A549 (cell line): ENCODE measurements around the gene CNTN1. TPM values are rescaled to one million over a fixed set of nuclear protein-coding genes. Genes with fewer than 3 reads are reported as not detected.

Experiments used
- ATAC-seq, 2 experiments: fragments of 200-7000 bp in 1 of 2; fragments of >200 bp in 1 of 2; cut with Nextera tagmentation in 1 of 2; cut with Tn5 transposase in 1 of 2; 3 replicates each; pipeline versions ENCODE4 v1.8.0 to v1.9.1; 2018 to 2020; ENCODE audit warnings: mild to moderate bottlenecking in 1 of 2, moderate library complexity in 1 of 2
- CTCF ChIA-PET: fragments of 300-600 bp; sonication (Branson Sonifier 250); formaldehyde crosslinking; extraction: SDS; loops from one replicate; lab custom pipeline; 2021; ENCODE audit warnings: antibody characterized with exemption, inconsistent platforms; lab: Yijun Ruan, JAX
- POLR2A ChIA-PET: fragments of 350-600 bp; formaldehyde crosslinking; extraction: SDS; loops from one replicate; lab custom pipeline; 2021; ENCODE audit warnings: antibody characterized with exemption, inconsistent platforms; lab: Yijun Ruan, JAX
- DNase-seq, 2 experiments: peaks; one replicate each; pipeline versions ENCODE4 v3.0.0 to v3.0.0-alpha.2; 2011 to 2016; ENCODE audit warnings: low read depth in 1 of 2, low spot score in 1 of 2
- FAIRE-seq: peaks from 2 replicates; lab custom pipeline; 2011; peaks lifted over from hg19 to GRCh38; lab: Jason Lieb, UNC
- H3K27ac ChIP-seq, 2 experiments: fragments of >200 bp; sonication (Bioruptor Twin); formaldehyde crosslinking; 3 replicates each; pipeline ENCODE4 v1.5.1; 2016 to 2017
- H3K4me1 ChIP-seq: fragments of >200 bp; sonication (Bioruptor Twin); formaldehyde crosslinking; 3 replicates; pipeline ENCODE4 v1.6.1; 2016
- H3K4me2 ChIP-seq: fragments of >200 bp; sonication (Bioruptor Twin); formaldehyde crosslinking; 3 replicates; pipeline ENCODE4 v1.6.1; 2016
- H3K4me3 ChIP-seq: fragments of >200 bp; sonication (Bioruptor Twin); formaldehyde crosslinking; 3 replicates; pipeline ENCODE4 v1.5.1; 2016
- H3K9me3 ChIP-seq: fragments of >200 bp; sonication (Bioruptor Twin); formaldehyde crosslinking; 3 replicates; pipeline ENCODE4 v1.6.1; 2016
- BHLHE40 ChIP-seq: IDR thresholded peaks from 2 replicates; pipeline ENCODE4 v1.6.1; 2012; ENCODE audit warnings: low read depth, low read length, inconsistent platforms
- CEBPB ChIP-seq, 2 experiments: fragments of >200 bp in 1 of 2; sonication (Bioruptor Twin) in 1 of 2; formaldehyde crosslinking in 1 of 2; IDR thresholded peaks; 2 replicates each; pipeline ENCODE4 v1.6.1; 2012 to 2016
- EHMT2 ChIP-seq: fragments of 200-600 bp; sonication (generic); IDR thresholded peaks from 2 replicates; pipeline ENCODE4 v1.6.1; 2016; ENCODE audit warnings: antibody characterized with exemption, low read depth, mild to moderate bottlenecking, moderate library complexity
- FOSL2 ChIP-seq, 2 experiments: fragments of 450-650 bp in 1 of 2; fragments of >200 bp in 1 of 2; sonication (Bioruptor Twin) in 1 of 2; formaldehyde crosslinking; IDR thresholded peaks; 2 replicates each; pipeline versions ENCODE4 v1.5.0 to v1.6.1; 2016 to 2020; ENCODE audit warnings: mild to moderate bottlenecking in 1 of 2, moderate library complexity in 1 of 2
- FOXS1 ChIP-seq: fragments of 250-450 bp; sonication (Bioruptor Pico); IDR thresholded peaks from 2 replicates; pipeline ENCODE4 v1.5.0; 2020; ENCODE audit warnings: mild to moderate bottlenecking, moderate library complexity
- HDAC2 ChIP-seq: fragments of 200-600 bp; sonication (generic); IDR thresholded peaks from 2 replicates; pipeline ENCODE4 v1.6.1; 2016
- HOXA7 ChIP-seq: fragments of 250-450 bp; sonication (Bioruptor Pico); IDR thresholded peaks from 2 replicates; pipeline ENCODE4 v1.5.0; 2020; ENCODE audit warnings: mild to moderate bottlenecking, moderate library complexity
- HOXB13 ChIP-seq: fragments of 250-450 bp; sonication (Bioruptor Pico); IDR thresholded peaks from 2 replicates; pipeline ENCODE4 v1.5.0; 2020; ENCODE audit warnings: low read depth, mild to moderate bottlenecking, moderate library complexity
- HOXB5 ChIP-seq: fragments of 250-450 bp; sonication (Bioruptor Pico); IDR thresholded peaks from 2 replicates; pipeline ENCODE4 v1.5.0; 2020; ENCODE audit warnings: mild to moderate bottlenecking, moderate library complexity
- JUNB ChIP-seq: fragments of >200 bp; sonication (Bioruptor Twin); formaldehyde crosslinking; IDR thresholded peaks from 2 replicates; pipeline ENCODE4 v1.6.1; 2016
- KDM1A ChIP-seq: fragments of 200-600 bp; sonication (generic); IDR thresholded peaks from 2 replicates; pipeline ENCODE4 v1.6.1; 2016; ENCODE audit warnings: low read depth, mild to moderate bottlenecking
- MAFK ChIP-seq: fragments of 450-650 bp; IDR thresholded peaks from 2 replicates; pipeline ENCODE4 v1.6.1; 2014; ENCODE audit not compliant: partially characterized antibody
- MYC ChIP-seq: IDR thresholded peaks from 2 replicates; pipeline ENCODE4 v1.6.1; 2012; ENCODE audit warnings: mild to moderate bottlenecking, inconsistent platforms, low read length, improper control_type of control experiment, borderline replicate concordance
- NFE2L2 ChIP-seq: fragments of 150-350 bp; conservative IDR thresholded peaks from 2 replicates; pipeline ENCODE4 v1.6.1; 2014; ENCODE audit warnings: low read length
- NR3C1 ChIP-seq: fragments of >200 bp; sonication (Bioruptor Twin); formaldehyde crosslinking; IDR thresholded peaks from 3 replicates; pipeline ENCODE4 v1.6.1; 2017
- PHF8 ChIP-seq: fragments of 200-600 bp; sonication (generic); IDR thresholded peaks from 2 replicates; pipeline ENCODE4 v1.6.1; 2016; ENCODE audit warnings: low read depth, mild to moderate bottlenecking, antibody characterized with exemption, moderate library complexity, borderline replicate concordance
- RARB ChIP-seq: fragments of 250-450 bp; sonication (Bioruptor Pico); IDR thresholded peaks from 2 replicates; pipeline ENCODE4 v1.8.0; 2021; ENCODE audit warnings: mild to moderate bottlenecking, moderate library complexity
- TP53 ChIP-seq: fragments of 250-450 bp; sonication (Bioruptor Pico); IDR thresholded peaks from 2 replicates; pipeline ENCODE4 v1.5.0; 2021; ENCODE audit warnings: mild to moderate bottlenecking, moderate library complexity
- ZNF302 ChIP-seq: fragments of 250-450 bp; sonication (Bioruptor Pico); IDR thresholded peaks from 2 replicates; pipeline ENCODE4 v1.9.0; 2021; ENCODE audit warnings: inconsistent platforms, mild to moderate bottlenecking, moderate library complexity
- ZSCAN20 ChIP-seq: fragments of 250-450 bp; sonication (Bioruptor Pico); IDR thresholded peaks from 2 replicates; pipeline ENCODE4 v1.8.0; 2022; ENCODE audit warnings: mild to moderate bottlenecking, moderate library complexity
- WGBS: methylation state at CpG from one replicate; pipeline ENCODE4 v1.1.6; 2017; ENCODE audit errors: missing lambda C conversion rate; 5-methylcytosine and 5-hydroxymethylcytosine counted together
- polyA plus RNA-seq, 4 experiments: library from polyadenylated mRNA; depleted of rRNA in 3 of 4; stranded (reverse); fragments of >200 nt; fragmentation: RNase III in 1 of 4; extraction: RNeasy Plus Mini Kit Qiagen cat#74134 plus additional on column Dnase treatment in 1 of 4; gene quantifications; 2 replicates in 3 of 4; 3 replicates in 1 of 4; pipeline ENCODE4 v1.2.3, GENCODE V29; 2011 to 2017
- TF ChIP-seq, protein P1 (sequence below): fragments of 250-450 bp; sonication (Bioruptor Pico); IDR thresholded peaks from 2 replicates; pipeline ENCODE4 v1.5.0; 2021; ENCODE audit warnings: mild to moderate bottlenecking, moderate library complexity, borderline replicate concordance
- TF ChIP-seq, protein P2 (sequence below): fragments of 250-450 bp; sonication (Bioruptor Pico); IDR thresholded peaks from 2 replicates; pipeline ENCODE4 v1.5.0; 2020; ENCODE audit warnings: low read depth, mild to moderate bottlenecking, moderate library complexity
- TF ChIP-seq, protein P3 (sequence below): fragments of >200 bp; sonication (Bioruptor Twin); formaldehyde crosslinking; IDR thresholded peaks from 3 replicates; pipeline ENCODE4 v1.5.1; 2016
- TF ChIP-seq, protein P4 (sequence below): IDR thresholded peaks from 2 replicates; pipeline ENCODE4 v1.6.1; 2012

Gene CNTN1
- polyA plus RNA-seq, 2 of the 4 experiments (the other 2 are of a cell fraction): 69.7 to 175 TPM

DNA sequence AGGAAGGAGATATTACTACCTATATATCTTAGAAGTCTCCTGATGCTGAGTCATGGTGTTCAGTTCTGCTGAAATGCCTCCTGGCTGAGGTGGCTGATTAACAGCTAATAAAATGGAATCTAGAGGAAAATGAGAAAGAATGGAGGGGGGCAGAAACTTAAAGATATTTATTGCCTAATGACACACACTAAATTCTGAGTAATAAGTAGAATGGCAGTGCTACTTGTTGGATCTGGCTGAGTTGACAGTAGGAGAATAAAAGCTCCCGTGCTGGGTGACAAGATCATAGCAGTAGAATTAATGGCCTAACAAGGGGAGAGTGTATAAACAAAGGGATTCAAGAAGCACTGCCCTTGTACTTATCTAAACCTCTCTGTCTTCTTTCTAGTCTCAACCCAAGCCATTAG is 137.5 kb downstream of the CNTN1 start:
- Histone ChIP-seq H3K4me1 (peaks cover 53% of the 10 kb centered on the region), H3K9me3 (no peaks in the 10 kb centered on the region), H3K27ac (peak overlapping the region; percentile 70 to 80), H3K4me3 (no peak overlapping the region), H3K4me2 (peak overlapping the region; percentile 68)
- FAIRE-seq (peak; percentile 28), DNase-seq (peak; percentile 28 to 72), ATAC-seq (peak; percentile 74 to 83; a peak in 5 of 6 replicates)
- TF ChIP-seq CEBPB (IDR thresholded peaks at IDR 0.05) (peak; percentile 10 to 33; a peak in 1 of 4 replicates), ZSCAN20 (no peak), ZNF302 (no peak), MAFK (peak; percentile 97), EHMT2 (no peak), RARB (CRISPR knock-in tag) (no peak), HOXA7 (CRISPR knock-in tag) (no peak), MYC (no peak), FOSL2 (IDR thresholded peaks at IDR 0.05) (0 out of 2 replicates have a peak, but pooled peaks have one; percentile 16), FOSL2 (CRISPR knock-in tag; IDR thresholded peaks at IDR 0.05) (peak; percentile 74), JUNB (peak; percentile 35; the same call in 1 of the 2 replicates), KDM1A (no peak), HOXB13 (CRISPR knock-in tag) (no peak), HDAC2 (no peak), FOXS1 (CRISPR knock-in tag) (0 out of 2 replicates have a peak, but pooled peaks have one; percentile 51), NR3C1 (no peak), NFE2L2 (peak; percentile 83), PHF8 (no peak)
- TF ChIP-seq, protein P1, sequence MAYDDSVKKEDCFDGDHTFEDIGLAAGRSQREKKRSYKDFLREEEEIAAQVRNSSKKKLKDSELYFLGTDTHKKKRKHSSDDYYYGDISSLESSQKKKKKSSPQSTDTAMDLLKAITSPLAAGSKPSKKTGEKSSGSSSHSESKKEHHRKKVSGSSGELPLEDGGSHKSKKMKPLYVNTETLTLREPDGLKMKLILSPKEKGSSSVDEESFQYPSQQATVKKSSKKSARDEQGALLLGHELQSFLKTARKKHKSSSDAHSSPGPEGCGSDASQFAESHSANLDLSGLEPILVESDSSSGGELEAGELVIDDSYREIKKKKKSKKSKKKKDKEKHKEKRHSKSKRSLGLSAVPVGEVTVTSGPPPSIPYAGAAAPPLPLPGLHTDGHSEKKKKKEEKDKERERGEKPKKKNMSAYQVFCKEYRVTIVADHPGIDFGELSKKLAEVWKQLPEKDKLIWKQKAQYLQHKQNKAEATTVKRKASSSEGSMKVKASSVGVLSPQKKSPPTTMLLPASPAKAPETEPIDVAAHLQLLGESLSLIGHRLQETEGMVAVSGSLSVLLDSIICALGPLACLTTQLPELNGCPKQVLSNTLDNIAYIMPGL: no peak
- POLR2A ChIA-PET: no interaction called here
- WGBS: 9% methylated on average over 1 of the region's 1 CpG
- CTCF ChIA-PET: no interaction called here

DNA sequence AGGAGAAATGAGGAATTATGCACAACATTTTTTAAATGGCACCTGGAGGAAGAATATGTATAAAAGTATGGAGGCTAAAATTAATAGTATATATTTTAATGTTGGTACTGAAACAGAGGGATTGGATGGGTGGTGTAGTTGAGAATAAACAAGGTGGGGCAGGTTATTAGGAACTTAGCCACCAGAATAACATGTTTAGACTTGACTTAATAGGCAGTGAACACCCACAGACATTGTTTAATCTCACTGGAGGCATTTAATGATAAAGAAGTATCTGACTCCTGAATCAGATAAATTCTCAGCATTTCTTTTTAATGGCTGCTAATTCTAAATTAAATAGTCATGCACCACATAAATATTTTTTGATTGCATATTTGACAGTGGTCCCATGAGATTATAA is 139.7 kb downstream of the CNTN1 start:
- Histone ChIP-seq H3K4me2 (no peak overlapping the region), H3K4me3 (no peak overlapping the region), H3K9me3 (no peaks in the 10 kb centered on the region), H3K4me1 (peaks cover 37% of the 10 kb centered on the region), H3K27ac (no peak overlapping the region)
- ATAC-seq: no peak
- ChIA-PET POLR2A (no interaction called here), CTCF (no interaction called here)
- DNase-seq: no peak
- no peak for FAIRE-seq
- TF ChIP-seq, protein P2, sequence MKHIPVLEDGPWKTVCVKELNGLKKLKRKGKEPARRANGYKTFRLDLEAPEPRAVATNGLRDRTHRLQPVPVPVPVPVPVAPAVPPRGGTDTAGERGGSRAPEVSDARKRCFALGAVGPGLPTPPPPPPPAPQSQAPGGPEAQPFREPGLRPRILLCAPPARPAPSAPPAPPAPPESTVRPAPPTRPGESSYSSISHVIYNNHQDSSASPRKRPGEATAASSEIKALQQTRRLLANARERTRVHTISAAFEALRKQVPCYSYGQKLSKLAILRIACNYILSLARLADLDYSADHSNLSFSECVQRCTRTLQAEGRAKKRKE (CRISPR knock-in tag): no peak
- no peak for TF ChIP-seq MAFK
- no peak for TF ChIP-seq TP53 (CRISPR knock-in tag)
- TF ChIP-seq MYC: no peak
- TF ChIP-seq, protein P3, sequence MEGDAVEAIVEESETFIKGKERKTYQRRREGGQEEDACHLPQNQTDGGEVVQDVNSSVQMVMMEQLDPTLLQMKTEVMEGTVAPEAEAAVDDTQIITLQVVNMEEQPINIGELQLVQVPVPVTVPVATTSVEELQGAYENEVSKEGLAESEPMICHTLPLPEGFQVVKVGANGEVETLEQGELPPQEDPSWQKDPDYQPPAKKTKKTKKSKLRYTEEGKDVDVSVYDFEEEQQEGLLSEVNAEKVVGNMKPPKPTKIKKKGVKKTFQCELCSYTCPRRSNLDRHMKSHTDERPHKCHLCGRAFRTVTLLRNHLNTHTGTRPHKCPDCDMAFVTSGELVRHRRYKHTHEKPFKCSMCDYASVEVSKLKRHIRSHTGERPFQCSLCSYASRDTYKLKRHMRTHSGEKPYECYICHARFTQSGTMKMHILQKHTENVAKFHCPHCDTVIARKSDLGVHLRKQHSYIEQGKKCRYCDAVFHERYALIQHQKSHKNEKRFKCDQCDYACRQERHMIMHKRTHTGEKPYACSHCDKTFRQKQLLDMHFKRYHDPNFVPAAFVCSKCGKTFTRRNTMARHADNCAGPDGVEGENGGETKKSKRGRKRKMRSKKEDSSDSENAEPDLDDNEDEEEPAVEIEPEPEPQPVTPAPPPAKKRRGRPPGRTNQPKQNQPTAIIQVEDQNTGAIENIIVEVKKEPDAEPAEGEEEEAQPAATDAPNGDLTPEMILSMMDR: no peak
- TF ChIP-seq BHLHE40: no peak
- TF ChIP-seq, protein P4, sequence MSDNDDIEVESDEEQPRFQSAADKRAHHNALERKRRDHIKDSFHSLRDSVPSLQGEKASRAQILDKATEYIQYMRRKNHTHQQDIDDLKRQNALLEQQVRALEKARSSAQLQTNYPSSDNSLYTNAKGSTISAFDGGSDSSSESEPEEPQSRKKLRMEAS: no peak
- TF ChIP-seq HOXB5: no peak
- no peak for TF ChIP-seq FOSL2 (IDR thresholded peaks at IDR 0.05)
- no peak for TF ChIP-seq FOSL2 (CRISPR knock-in tag; IDR thresholded peaks at IDR 0.05)
- TF ChIP-seq, all 56 proteins: peak for 0
